Caco-2 (cell line): ENCODE measurements around the gene DOCK9. TPM values are rescaled to one million over a fixed set of nuclear protein-coding genes. Genes with fewer than 3 reads are reported as not detected.

ENCODE experiments used
- BruUV-seq: library from RNA; stranded (reverse); fragments of 400-500 nt; replicated peaks from 2 replicates; lab custom pipeline; 2021; lab: Mats Ljungman, UMichigan
- CTCF ChIA-PET: fragments of 300-600 bp; sonication (Branson Sonifier 250); formaldehyde crosslinking; loops from one replicate; lab custom pipeline; 2022; ENCODE audit warnings: antibody characterized with exemption; lab: Charles Lee
- POLR2A ChIA-PET: fragments of 300-600 bp; sonication (Branson Sonifier 250); formaldehyde crosslinking; loops from one replicate; lab custom pipeline; 2022; ENCODE audit warnings: antibody characterized with exemption; lab: Charles Lee
- DNase-seq, 2 experiments: peaks; one replicate each; pipeline versions ENCODE4 v3.0.0 to v3.0.0-alpha.2; 2020 to 2022
- H3K27me3 ChIP-seq: replicated peaks from 2 replicates; pipeline ENCODE4 v1.6.0; 2011; ENCODE audit warnings: low read length; ENCODE audit not compliant: control insufficient read depth, insufficient read depth
- H3K36me3 ChIP-seq: 2 replicates; pipeline ENCODE4 v1.5.1; 2011; ENCODE audit warnings: low read length; ENCODE audit not compliant: control insufficient read depth, insufficient read depth
- H3K4me1 ChIP-seq: fragments of 250-450 bp; sonication (Bioruptor Pico); 2 replicates; pipeline ENCODE4 v1.5.1; 2020; ENCODE audit warnings: mild to moderate bottlenecking
- H3K4me3 ChIP-seq: 2 replicates; pipeline ENCODE4 v1.5.1; 2011; ENCODE audit warnings: low read depth, mild to moderate bottlenecking, control low read depth, low read length
- H3K9me3 ChIP-seq: fragments of 250-450 bp; sonication (Bioruptor Pico); 2 replicates; pipeline ENCODE4 v1.5.1; 2020; ENCODE audit warnings: mild to moderate bottlenecking, moderate library complexity
- H3K27ac Mint-ChIP-seq: one replicate; pipeline ENCODE4 v1.8.0; 2022; ENCODE audit warnings: mixed read lengths; ENCODE audit not compliant: unreplicated experiment
- H3K27me3 Mint-ChIP-seq: one replicate; pipeline ENCODE4 v1.8.0; 2022; ENCODE audit warnings: mixed read lengths; ENCODE audit not compliant: insufficient read depth, unreplicated experiment
- H3K36me3 Mint-ChIP-seq: one replicate; pipeline ENCODE4 v1.8.0; 2022; ENCODE audit warnings: mild to moderate bottlenecking, mixed read lengths; ENCODE audit not compliant: insufficient read depth, unreplicated experiment
- H3K4me1 Mint-ChIP-seq: one replicate; pipeline ENCODE4 v1.8.0; 2022; ENCODE audit warnings: low read depth, mixed read lengths; ENCODE audit not compliant: unreplicated experiment
- H3K4me3 Mint-ChIP-seq: one replicate; pipeline ENCODE4 v1.8.0; 2022; ENCODE audit warnings: mild to moderate bottlenecking, moderate library complexity, mixed read lengths; ENCODE audit not compliant: unreplicated experiment
- H3K9me3 Mint-ChIP-seq: one replicate; pipeline ENCODE4 v1.8.0; 2022; ENCODE audit warnings: mixed read lengths; ENCODE audit not compliant: unreplicated experiment
- intact Hi-C: fragments of 100-400 bp; cut with micrococcal nuclease; formaldehyde crosslinking; loops from one replicate; pipeline ENCODE4 v1.10.0; 2022; ENCODE audit not compliant: unreplicated experiment
- total RNA-seq: library from RNA; stranded (reverse); gene quantifications from 2 replicates; pipeline ENCODE4 v1.2.3, GENCODE V29; 2022
- TF ChIP-seq, protein P1 (sequence below), 2 experiments: fragments of 200-600 bp in 1 of 2; IDR thresholded peaks; 1 replicate in 1 of 2; 2 replicates in 1 of 2; pipeline versions ENCODE4 v1.5.1 to v1.8.0; 2011 to 2022; ENCODE audit warnings: antibody characterized with exemption in 1 of 2, control low read depth in 1 of 2, inconsistent platforms in 1 of 2, low read depth in 1 of 2, low read length in 1 of 2, mild to moderate bottlenecking in 1 of 2, moderate library complexity in 1 of 2; ENCODE audit not compliant: insufficient read depth in 1 of 2, severe bottlenecking in 1 of 2, unreplicated experiment in 1 of 2

DOCK9 gene
- total RNA-seq, 1 experiment from 2014 or later = 260 TPM

- Mint-ChIP-seq H3K27ac (no peak overlapping the region), H3K4me1 (peaks cover 35% of the 10 kb centered on the region), H3K9me3 (no peaks in the 10 kb centered on the region), H3K4me3 (no peak overlapping the region), H3K36me3 (peaks cover 58% of the 10 kb centered on the region), H3K27me3 (no peaks in the 10 kb centered on the region)
- CTCF ChIA-PET = no interaction called here
- TF ChIP-seq, protein P1, sequence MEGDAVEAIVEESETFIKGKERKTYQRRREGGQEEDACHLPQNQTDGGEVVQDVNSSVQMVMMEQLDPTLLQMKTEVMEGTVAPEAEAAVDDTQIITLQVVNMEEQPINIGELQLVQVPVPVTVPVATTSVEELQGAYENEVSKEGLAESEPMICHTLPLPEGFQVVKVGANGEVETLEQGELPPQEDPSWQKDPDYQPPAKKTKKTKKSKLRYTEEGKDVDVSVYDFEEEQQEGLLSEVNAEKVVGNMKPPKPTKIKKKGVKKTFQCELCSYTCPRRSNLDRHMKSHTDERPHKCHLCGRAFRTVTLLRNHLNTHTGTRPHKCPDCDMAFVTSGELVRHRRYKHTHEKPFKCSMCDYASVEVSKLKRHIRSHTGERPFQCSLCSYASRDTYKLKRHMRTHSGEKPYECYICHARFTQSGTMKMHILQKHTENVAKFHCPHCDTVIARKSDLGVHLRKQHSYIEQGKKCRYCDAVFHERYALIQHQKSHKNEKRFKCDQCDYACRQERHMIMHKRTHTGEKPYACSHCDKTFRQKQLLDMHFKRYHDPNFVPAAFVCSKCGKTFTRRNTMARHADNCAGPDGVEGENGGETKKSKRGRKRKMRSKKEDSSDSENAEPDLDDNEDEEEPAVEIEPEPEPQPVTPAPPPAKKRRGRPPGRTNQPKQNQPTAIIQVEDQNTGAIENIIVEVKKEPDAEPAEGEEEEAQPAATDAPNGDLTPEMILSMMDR (IDR thresholded peaks at IDR 0.05; ENCODE audit: insufficient read depth in 1 of 2, low read depth in 1 of 2, low read length in 1 of 2, severe bottlenecking in 1 of 2, unreplicated experiment in 1 of 2) = no peak
- intact Hi-C loops = loop anchor here (1.0 kb wide), 1 partner anchor 8 kb away; no protein-coding TSS in a partner anchor
- no peaks in the 10 kb centered on the region for H3K27me3 ChIP-seq
- DNase-seq = no peak
- POLR2A ChIA-PET = no interaction called here
- no peaks in the 10 kb centered on the region for H3K9me3 ChIP-seq
- peaks cover 31% of the 10 kb centered on the region for H3K4me1 ChIP-seq
- no TSS peak for BruUV-seq
- H3K36me3 ChIP-seq = no peaks in the 10 kb centered on the region
- H3K4me3 ChIP-seq = no peak overlapping the region
These were observed 13.9 kb downstream of the DOCK9 start for GRCh38 chr13:98963917-98964316.

GRCh38 chr13:98962901-98963590 is 14.8 kb downstream of the DOCK9 start:
- H3K36me3 ChIP-seq = no peaks in the 10 kb centered on the region
- no peak overlapping the region for H3K4me3 ChIP-seq
- peak overlapping the region; percentile 49 for H3K27ac Mint-ChIP-seq
- no peaks in the 10 kb centered on the region for H3K9me3 Mint-ChIP-seq
- H3K36me3 Mint-ChIP-seq = peaks cover 56% of the 10 kb centered on the region
- no peak overlapping the region for H3K4me3 Mint-ChIP-seq
- ChIA-PET POLR2A (interaction anchor here (1.0 kb wide), 1 partner anchor 14 kb away, joined by 4 read pairs; no protein-coding TSS in a partner anchor), CTCF (no interaction called here)
- H3K27me3 Mint-ChIP-seq = no peaks in the 10 kb centered on the region
- no TSS peak for BruUV-seq
- intact Hi-C loops = no loop called here
- TF ChIP-seq, protein P1 (IDR thresholded peaks at IDR 0.05; ENCODE audit: insufficient read depth in 1 of 2, low read depth in 1 of 2, low read length in 1 of 2, severe bottlenecking in 1 of 2, unreplicated experiment in 1 of 2) = no peak
- H3K4me1 Mint-ChIP-seq = peaks cover 32% of the 10 kb centered on the region
- no peaks in the 10 kb centered on the region for H3K27me3 ChIP-seq
- peaks cover 37% of the 10 kb centered on the region for H3K4me1 ChIP-seq
- no peak for DNase-seq
- H3K9me3 ChIP-seq = no peaks in the 10 kb centered on the region

- peak; percentile 47 to 86 for DNase-seq
- H3K27ac Mint-ChIP-seq = peak overlapping the region; percentile 49
These were observed 16.3 kb downstream of the DOCK9 start for GRCh38 chr13:98961503-98962105.

More at GRCh38 chr13:98961503-98962105, 16.3 kb downstream of the DOCK9 start:
- no peak overlapping the region for H3K4me3 Mint-ChIP-seq
- H3K36me3 Mint-ChIP-seq = peaks cover 50% of the 10 kb centered on the region
- Histone ChIP-seq H3K36me3 (no peaks in the 10 kb centered on the region), H3K4me1 (peaks cover 37% of the 10 kb centered on the region), H3K9me3 (no peaks in the 10 kb centered on the region), H3K27me3 (no peaks in the 10 kb centered on the region), H3K4me3 (no peak overlapping the region)
- H3K27me3 Mint-ChIP-seq = no peaks in the 10 kb centered on the region
- no peaks in the 10 kb centered on the region for H3K9me3 Mint-ChIP-seq
- TF ChIP-seq, protein P1 (IDR thresholded peaks at IDR 0.05; ENCODE audit: insufficient read depth in 1 of 2, low read depth in 1 of 2, low read length in 1 of 2, severe bottlenecking in 1 of 2, unreplicated experiment in 1 of 2) = no peak
- ChIA-PET CTCF (no interaction called here), POLR2A (interaction anchor here (1.0 kb wide), 1 partner anchor 15 kb away, joined by 4 read pairs; no protein-coding TSS in a partner anchor)
- BruUV-seq = no TSS peak
- peaks cover 32% of the 10 kb centered on the region for H3K4me1 Mint-ChIP-seq
- intact Hi-C loops = no loop called here
